Measurements from ENCODE around the gene RFC4. TPM values are rescaled to one million over a fixed set of nuclear protein-coding genes. Genes with fewer than 3 reads are reported as not detected.

RFC4 gene
- polyA plus RNA-seq, 4 donors = 45.7 to 56.9 (median 51.2) TPM

- no peak for DNase-seq (ENCODE audit: low read depth in 4 of 4, low spot score in 3 of 4)
These were observed 17.6 kb downstream of the RFC4 start for GRCh38 chr3:186788482-186789370.

- DNase-seq (ENCODE audit: low read depth in 4 of 4, low spot score in 3 of 4) = no peak
These were observed 18.4 kb downstream of the RFC4 start for GRCh38 chr3:186787642-186788481.

DNA sequence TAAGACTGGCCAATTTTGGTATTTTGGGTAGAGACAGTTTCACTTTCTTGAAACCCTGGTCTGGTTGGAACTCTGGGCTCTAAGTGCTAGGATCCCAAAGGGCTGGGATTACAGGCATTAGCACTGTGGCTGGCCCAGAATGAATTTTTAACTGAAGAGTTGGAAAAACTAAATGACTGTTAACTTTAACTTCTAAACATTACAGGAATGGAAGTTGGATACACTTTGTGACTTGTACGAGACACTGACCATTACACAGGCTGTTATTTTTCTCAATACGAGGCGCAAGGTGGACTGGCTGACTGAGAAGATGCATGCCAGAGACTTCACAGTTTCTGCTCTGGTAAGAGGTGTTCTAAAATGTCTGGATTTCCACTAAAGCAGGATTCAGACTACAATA, 19.4 kb downstream of the RFC4 start:
- no peak for DNase-seq (ENCODE audit: low read depth in 4 of 4, low spot score in 3 of 4)

- no peak for DNase-seq (ENCODE audit: low read depth in 4 of 4, low spot score in 3 of 4)
These were observed 20.7 kb downstream of the RFC4 start for GRCh38 chr3:186785495-186786018.

- DNase-seq (ENCODE audit: low read depth in 4 of 4, low spot score in 3 of 4) = no peak
These were observed 21.3 kb downstream of the RFC4 start for GRCh38 chr3:186784820-186785494.

DNA sequence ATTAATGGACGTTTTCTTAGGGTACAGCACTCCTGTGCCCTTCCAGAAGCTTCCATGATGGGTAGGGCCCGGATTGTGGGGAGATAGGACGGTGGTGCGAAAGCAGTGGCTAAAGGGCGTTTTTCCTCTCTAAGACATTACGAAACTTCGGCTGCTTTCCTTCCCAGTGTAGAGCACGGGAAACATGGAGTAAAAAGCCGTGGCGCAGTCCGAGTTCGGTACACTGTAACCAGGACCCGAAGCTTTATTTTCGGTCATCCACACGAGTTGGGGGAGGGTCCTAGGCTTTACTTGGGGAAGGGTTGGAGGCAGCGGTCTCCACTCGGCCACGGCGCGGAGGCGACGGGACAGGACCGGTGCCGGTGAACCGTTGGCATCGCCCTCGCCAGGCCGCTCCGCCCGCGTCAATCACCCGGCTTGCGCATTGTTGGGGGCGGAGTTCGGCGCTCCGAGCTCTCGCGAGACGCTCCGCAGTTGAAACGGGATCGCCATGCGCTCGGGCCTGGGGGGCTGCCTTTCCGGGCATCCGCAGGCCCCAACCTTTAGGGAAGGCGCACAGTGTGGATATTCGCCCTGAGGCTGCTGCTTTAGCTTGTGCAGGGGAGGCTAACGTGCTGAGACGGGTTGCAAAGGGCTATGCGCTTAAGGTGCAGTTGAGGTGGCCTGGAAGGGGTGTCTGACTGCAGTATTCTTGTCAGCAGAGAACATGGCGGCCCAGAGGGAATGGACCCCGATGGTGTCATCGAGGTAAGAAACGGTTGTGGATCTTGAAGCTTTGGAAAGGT, 22.4 kb downstream of the RFC4 start:
- DNase-seq (ENCODE audit: low read depth in 4 of 4, low spot score in 3 of 4) = peak in 3 of 4 donors; percentile 64 to 76 (median 64)

DNA sequence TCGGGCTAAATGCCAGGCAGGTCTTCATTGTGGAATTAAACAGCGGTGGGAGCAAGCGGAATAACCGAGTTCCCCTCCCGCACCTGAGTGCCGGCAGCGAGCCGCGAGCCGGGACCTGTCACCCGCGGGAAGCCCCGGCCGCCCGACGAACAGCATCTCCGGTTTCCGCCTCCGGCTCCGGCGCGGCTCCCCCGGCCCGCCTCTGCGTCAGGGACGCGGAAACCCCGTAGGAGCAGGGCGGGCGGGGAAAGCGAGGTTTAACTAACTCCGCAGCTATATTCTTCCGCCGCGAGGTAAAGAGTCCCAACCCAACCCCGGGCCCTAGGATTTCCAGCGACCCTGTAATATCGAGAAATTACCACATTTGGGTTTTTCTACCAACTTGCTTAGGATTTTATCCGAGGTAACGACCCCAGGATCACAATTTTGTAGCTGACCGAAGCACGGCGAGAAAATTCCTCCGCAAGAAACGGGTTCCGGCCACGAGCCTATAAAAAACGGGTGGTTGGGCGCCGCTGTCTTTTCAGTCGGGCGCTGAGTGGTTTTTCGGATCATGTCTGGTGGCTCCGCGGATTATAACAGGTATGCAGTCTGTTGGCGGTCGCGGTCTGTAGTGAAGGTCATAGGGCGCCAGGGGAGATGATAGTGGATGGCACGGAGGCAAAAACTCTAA, 23.1 kb downstream of the RFC4 start, which contains the start of gene EIF4A2:
TSS of gene EIF4A2 (plus strand) at position 520 of the 673 bp plus-strand sequence. CDS start at position 554, 34 bp downstream.
- peak; percentile 83 to 91 (median 85) for DNase-seq (ENCODE audit: low read depth in 4 of 4, low spot score in 3 of 4)

- no peak for DNase-seq (ENCODE audit: low read depth in 4 of 4, low spot score in 3 of 4)
These were observed 23.7 kb downstream of the RFC4 start for GRCh38 chr3:186782542-186783057.

- no peak for DNase-seq (ENCODE audit: low read depth in 4 of 4, low spot score in 3 of 4)
These were observed 27.1 kb downstream of the RFC4 start for GRCh38 chr3:186779204-186779603.

DNA sequence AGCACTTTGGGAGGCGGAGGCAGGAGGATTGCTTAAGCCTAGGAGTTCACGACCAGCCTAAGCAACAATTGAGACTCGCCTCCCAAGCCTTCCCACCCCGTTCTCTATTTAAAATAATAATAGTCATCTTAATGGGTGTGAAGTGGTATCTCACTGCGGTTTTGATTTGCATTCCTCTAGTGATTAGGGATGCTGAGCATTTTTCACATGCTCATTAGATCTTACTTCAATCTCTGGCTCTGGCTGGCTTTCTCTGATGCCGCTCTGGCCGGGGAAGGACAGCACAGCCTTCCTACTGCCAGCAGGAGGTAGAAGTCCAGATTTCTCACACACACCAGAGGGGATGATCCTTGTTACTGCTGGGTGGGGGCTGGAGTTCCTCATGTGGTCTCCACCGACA, 30.3 kb downstream of the RFC4 start:
- DNase-seq (ENCODE audit: low read depth in 4 of 4, low spot score in 3 of 4) = no peak

DNA sequence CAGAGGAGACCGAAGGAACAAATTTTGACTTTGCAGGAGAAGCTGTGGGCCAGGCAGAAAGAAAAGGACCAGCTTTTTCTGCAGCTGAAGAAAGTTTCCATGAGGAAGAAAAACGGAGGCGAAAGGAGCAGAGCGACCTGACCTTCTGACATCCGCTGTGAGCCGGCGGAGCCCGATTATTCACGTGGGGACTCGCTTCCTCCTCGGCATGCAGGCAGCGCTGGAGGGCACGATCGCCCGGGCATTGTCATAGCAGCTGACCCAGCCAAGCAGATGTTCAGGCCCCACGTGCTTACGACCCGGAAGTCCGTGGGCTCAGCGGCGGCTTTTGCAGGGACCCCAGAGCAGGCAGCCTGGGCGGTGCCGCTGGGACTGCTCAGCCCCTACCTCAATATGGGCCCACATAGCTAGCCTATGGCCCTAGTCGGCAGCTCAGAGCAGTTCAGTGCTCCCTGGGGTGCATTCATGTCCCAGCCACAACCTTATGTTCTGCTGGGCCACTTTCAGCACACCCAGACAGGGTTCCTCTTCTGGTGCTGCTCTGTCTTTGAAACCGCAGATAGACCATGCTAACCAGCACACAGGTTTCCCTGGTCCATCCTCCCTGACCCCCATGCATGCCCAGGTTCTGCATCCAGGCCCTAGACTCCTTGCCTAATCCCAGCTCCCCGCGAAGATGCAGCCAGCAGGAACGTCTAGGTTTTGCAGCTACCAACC, 33.4 kb downstream of the RFC4 start:
- DNase-seq (ENCODE audit: low read depth in 4 of 4, low spot score in 3 of 4) = no peak

GRCh38 chr3:186772281-186772694, 34.0 kb downstream of the RFC4 start:
- no peak for DNase-seq (ENCODE audit: low read depth in 4 of 4, low spot score in 3 of 4)

- no peak for DNase-seq (ENCODE audit: low read depth in 4 of 4, low spot score in 3 of 4)
These were observed 45.3 kb downstream of the RFC4 start for GRCh38 chr3:186760897-186761447.

- DNase-seq (ENCODE audit: low read depth in 4 of 4, low spot score in 3 of 4) = no peak
These were observed 46.0 kb downstream of the RFC4 start for GRCh38 chr3:186760141-186760833.

DNA sequence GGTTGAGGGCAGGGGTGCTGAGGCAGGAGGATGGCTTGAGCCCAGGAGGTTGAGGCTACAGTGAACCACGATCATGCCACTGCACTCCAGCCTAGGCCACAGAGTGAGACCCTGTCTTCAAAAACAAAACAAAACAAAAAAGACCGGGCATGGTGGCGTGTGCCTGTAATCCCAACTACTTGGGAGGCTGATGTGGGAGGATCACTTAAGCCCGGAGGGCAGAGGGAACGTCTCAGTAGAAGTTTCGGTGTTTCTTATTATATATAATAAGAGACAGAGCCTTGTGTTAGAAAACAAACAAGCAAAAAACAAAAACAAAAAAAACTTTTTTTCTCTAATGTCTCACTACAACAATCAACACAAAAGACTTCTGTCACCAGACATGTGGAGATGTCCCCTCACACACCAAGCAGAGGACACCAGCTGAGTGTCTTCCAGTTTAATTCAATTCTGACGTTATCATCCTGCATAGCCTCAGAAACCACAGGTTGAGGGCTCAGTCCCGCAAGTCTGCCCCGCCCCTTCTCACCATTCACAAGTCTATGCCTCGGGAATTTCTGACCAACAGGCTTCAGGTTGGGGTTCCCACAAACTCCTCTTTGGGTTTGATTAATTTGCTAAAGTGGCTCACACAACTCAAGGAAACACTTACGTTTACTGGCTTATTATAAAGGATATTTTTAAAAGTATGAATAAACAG, 46.9 kb downstream of the RFC4 start:
- DNase-seq (ENCODE audit: low read depth in 4 of 4, low spot score in 3 of 4) = no peak

- DNase-seq (ENCODE audit: low read depth in 4 of 4, low spot score in 3 of 4) = no peak
These were observed 48.5 kb downstream of the RFC4 start for GRCh38 chr3:186757686-186758220.

DNA sequence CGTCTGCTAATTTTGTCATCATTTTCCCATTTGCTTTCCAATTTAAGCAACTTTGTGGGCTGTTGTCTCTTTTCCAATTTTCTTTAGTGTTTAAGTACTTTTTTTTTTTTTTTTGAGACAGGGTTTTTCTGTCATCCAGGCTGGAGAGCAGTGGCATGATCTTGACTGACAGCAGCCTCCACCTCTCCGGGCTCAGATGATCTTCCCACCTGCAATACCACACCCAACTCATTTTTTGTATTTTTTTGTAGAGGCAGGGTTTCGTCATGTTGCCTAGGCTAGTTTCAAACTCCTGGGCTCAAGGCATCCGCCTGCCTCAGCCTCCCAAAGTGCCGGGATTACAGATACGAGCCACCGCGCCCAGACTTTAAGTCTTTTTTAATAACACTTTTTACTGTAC, 49.1 kb downstream of the RFC4 start:
- no peak for DNase-seq (ENCODE audit: low read depth in 4 of 4, low spot score in 3 of 4)

Measured in right renal pelvis (tissue), 4 donors.